ENCODE measurements around the gene MTG1.
"Not testable (repeated sequence)": the region's sequence is repeated elsewhere in the genome, so short reads cannot be mapped to it uniquely, and the experiment has no call there.

Gene MTG1

GRCh38 chr10:133378251-133379096 lies 15.5 kb upstream of the MTG1 start:
- peak; percentile 48 for DNase-seq (ENCODE audit: low spot score)

GRCh38 chr10:133379152-133379800 lies 14.7 kb upstream of the MTG1 start, which contains the start of gene PAOX:
TSS of gene PAOX (plus strand) at chr10:133379262. CDS start at chr10:133379317, 55 bp downstream.
- peak; percentile 49 for DNase-seq (ENCODE audit: low spot score)

- DNase-seq (ENCODE audit: low spot score), result no peak
Measured at GRCh38 chr10:133379801-133380666, 13.9 kb upstream of the MTG1 start.

- DNase-seq (ENCODE audit: low spot score), result no peak
Measured at GRCh38 chr10:133381036-133381435, 12.9 kb upstream of the MTG1 start.

GRCh38 chr10:133383551-133383950 lies 10.4 kb upstream of the MTG1 start:
- DNase-seq (ENCODE audit: low spot score), result no peak

- no peak for DNase-seq (ENCODE audit: low spot score)
Measured at GRCh38 chr10:133384071-133384470, 9.9 kb upstream of the MTG1 start.

- DNase-seq (ENCODE audit: low spot score), result no peak
Measured at GRCh38 chr10:133385214-133385613, 8.7 kb upstream of the MTG1 start.

GRCh38 chr10:133386951-133387350 lies 7.0 kb upstream of the MTG1 start:
- not testable (repeated sequence) for DNase-seq (ENCODE audit: low spot score)

GRCh38 chr10:133388236-133388972 lies 5.6 kb upstream of the MTG1 start:
- no peak for DNase-seq (ENCODE audit: low spot score)

GRCh38 chr10:133388973-133389818 lies 4.8 kb upstream of the MTG1 start:
- no peak for DNase-seq (ENCODE audit: low spot score)

- no peak for DNase-seq (ENCODE audit: low spot score)
Measured at GRCh38 chr10:133390597-133391248, 3.2 kb upstream of the MTG1 start.

GRCh38 chr10:133391249-133391635 lies 2.7 kb upstream of the MTG1 start:
- DNase-seq (ENCODE audit: low spot score), result no peak

GRCh38 chr10:133391761-133392518 lies 2.0 kb upstream of the MTG1 start:
- no peak for DNase-seq (ENCODE audit: low spot score)

GRCh38 chr10:133393401-133394063 lies 425 bp upstream of the MTG1 start:
- DNase-seq (ENCODE audit: low spot score), result no peak

GRCh38 chr10:133394801-133395221 lies 854 bp downstream of the MTG1 start:
- no peak for DNase-seq (ENCODE audit: low spot score)

GRCh38 chr10:133396035-133396624 lies 2.2 kb downstream of the MTG1 start:
- no peak for DNase-seq (ENCODE audit: low spot score)

GRCh38 chr10:133397938-133398337 lies 4.0 kb downstream of the MTG1 start:
- no peak for DNase-seq (ENCODE audit: low spot score)

GRCh38 chr10:133399123-133399601 lies 5.2 kb downstream of the MTG1 start:
- no peak for DNase-seq (ENCODE audit: low spot score)

Measured in SW480 (cell line).